Measurements from ENCODE around the gene SUN3. TPM values are rescaled to one million over a fixed set of nuclear protein-coding genes. Genes with fewer than 3 reads are reported as not detected.

Gene SUN3
- total RNA-seq, 2 experiments from 2014 or later: 2.9 TPM; not detected in 1

GRCh38 chr7:47950714-47951113 is 78.2 kb downstream of the SUN3 start:
- H2AFZ ChIP-seq (ENCODE audit: low read length): no peak overlapping the region
- no peaks in the 10 kb centered on the region for H3K9me3 ChIP-seq (ENCODE audit: low read length)
- no peak overlapping the region for H3K4me3 ChIP-seq (ENCODE audit: low read depth, low read length, poor library complexity, severe bottlenecking)
- no peaks in the 10 kb centered on the region for H3K9me2 ChIP-seq (ENCODE audit: insufficient read depth, low read length)
- H3K27ac ChIP-seq (ENCODE audit: low read depth, low read length, poor library complexity, severe bottlenecking): no peak overlapping the region
- intact Hi-C loops (cut with micrococcal nuclease; ENCODE audit: unreplicated experiment): no loop called here
- no peaks in the 10 kb centered on the region for H3K79me2 ChIP-seq (ENCODE audit: insufficient read depth, low read depth, low read length)
- CTCF ChIA-PET (ENCODE audit: unreplicated experiment): no interaction called here
- BruUV-seq (replicated peaks): no TSS peak
- DNase-seq (ENCODE audit: low spot score): no peak
- no peak for TF ChIP-seq CTCF (conservative IDR thresholded peaks at IDR 0.05; ENCODE audit: low read length)
- TF ChIP-seq EZH2phosphoT487 (IDR thresholded peaks at IDR 0.05; ENCODE audit: borderline replicate concordance, low read depth, low read length): no peak
- H4K20me1 ChIP-seq (ENCODE audit: insufficient read depth, low read length): no peaks in the 10 kb centered on the region
- peaks cover 19% of the 10 kb centered on the region for H3K36me3 ChIP-seq (ENCODE audit: insufficient read depth, low read length)
- H3K4me2 ChIP-seq (ENCODE audit: low read length): no peak overlapping the region
- POLR2A ChIA-PET: interaction anchor here (0.6 to 0.7 kb wide), 2 partner anchors 50 to 202 kb away, joined by 3 to 4 read pairs; no protein-coding TSS in a partner anchor
- no peaks in the 10 kb centered on the region for H3K4me1 ChIP-seq (ENCODE audit: insufficient read depth, low read length, poor library complexity, severe bottlenecking)

- POLR2A ChIA-PET: no interaction called here
- TF ChIP-seq CTCF (conservative IDR thresholded peaks at IDR 0.05; ENCODE audit: low read length): no peak
- no peak for TF ChIP-seq EZH2phosphoT487 (IDR thresholded peaks at IDR 0.05; ENCODE audit: borderline replicate concordance, low read depth, low read length)
- no peaks in the 10 kb centered on the region for H4K20me1 ChIP-seq (ENCODE audit: insufficient read depth, low read length)
- no peak overlapping the region for H3K27ac ChIP-seq (ENCODE audit: low read depth, low read length, poor library complexity, severe bottlenecking)
- no peak for DNase-seq (ENCODE audit: low spot score)
- H3K9me3 ChIP-seq (ENCODE audit: low read length): no peaks in the 10 kb centered on the region
- intact Hi-C loops (cut with micrococcal nuclease; ENCODE audit: unreplicated experiment): no loop called here
- no peak overlapping the region for H2AFZ ChIP-seq (ENCODE audit: low read length)
- H3K4me3 ChIP-seq (ENCODE audit: low read depth, low read length, poor library complexity, severe bottlenecking): no peak overlapping the region
- peaks cover 14% of the 10 kb centered on the region for H3K36me3 ChIP-seq (ENCODE audit: insufficient read depth, low read length)
- no peaks in the 10 kb centered on the region for H3K79me2 ChIP-seq (ENCODE audit: insufficient read depth, low read depth, low read length)
- H3K4me2 ChIP-seq (ENCODE audit: low read length): no peak overlapping the region
- H3K9me2 ChIP-seq (ENCODE audit: insufficient read depth, low read length): no peaks in the 10 kb centered on the region
- H3K4me1 ChIP-seq (ENCODE audit: insufficient read depth, low read length, poor library complexity, severe bottlenecking): no peaks in the 10 kb centered on the region
- no TSS peak for BruUV-seq (replicated peaks)
- CTCF ChIA-PET (ENCODE audit: unreplicated experiment): no interaction called here
Measured at GRCh38 chr7:47949703-47950102, 79.2 kb downstream of the SUN3 start.

GRCh38 chr7:47948141-47948790 is 80.6 kb downstream of the SUN3 start, which contains the start of gene PKD1L1:
PKD1L1 (minus strand) TSS chr7:47948466; CDS start chr7:47948440, 26 bp downstream.
- no peak for TF ChIP-seq CTCF (conservative IDR thresholded peaks at IDR 0.05; ENCODE audit: low read length)
- TF ChIP-seq EZH2phosphoT487 (IDR thresholded peaks at IDR 0.05; ENCODE audit: borderline replicate concordance, low read depth, low read length): no peak
- Histone ChIP-seq H3K27ac (ENCODE audit: low read depth, low read length, poor library complexity, severe bottlenecking) (no peak within 1 kb of the TSS), H3K79me2 (ENCODE audit: insufficient read depth, low read depth, low read length) (no peaks in the 10 kb centered on the region), H4K20me1 (ENCODE audit: insufficient read depth, low read length) (no peaks in the 10 kb centered on the region), H3K36me3 (ENCODE audit: insufficient read depth, low read length) (no peaks in the 10 kb centered on the region), H3K4me1 (ENCODE audit: insufficient read depth, low read length, poor library complexity, severe bottlenecking) (no peaks in the 10 kb centered on the region), H3K9me3 (ENCODE audit: low read length) (no peaks in the 10 kb centered on the region), H3K4me3 (ENCODE audit: low read depth, low read length, poor library complexity, severe bottlenecking) (no peak within 1 kb of the TSS), H3K4me2 (ENCODE audit: low read length) (no peak within 1 kb of the TSS), H2AFZ (ENCODE audit: low read length) (no peak within 1 kb of the TSS), H3K9me2 (ENCODE audit: insufficient read depth, low read length) (no peaks in the 10 kb centered on the region)
- ChIA-PET CTCF (ENCODE audit: unreplicated experiment) (no interaction called here), POLR2A (interaction anchor here (0.6 to 0.8 kb wide), 3 partner anchors 8 to 56 kb away, joined by 3 to 4 read pairs (median 3); no protein-coding TSS in a partner anchor)
- intact Hi-C loops (cut with micrococcal nuclease; ENCODE audit: unreplicated experiment): no loop called here
- DNase-seq (ENCODE audit: low spot score): no peak
- BruUV-seq (replicated peaks): no TSS peak

Measured in OCI-LY7 (cell line).